Ishikawa (cell line): ENCODE results near the gene SOX5.

Source experiments
- CEBPB ChIP-seq: IDR thresholded peaks from 2 replicates; pipeline ENCODE4 v1.6.1; 2012
- CREB1 ChIP-seq: IDR thresholded peaks from 2 replicates; pipeline ENCODE4 v1.6.1; 2012; ENCODE audit warnings: low read depth
- EGR1 ChIP-seq: IDR thresholded peaks from 2 replicates; pipeline ENCODE4 v1.6.1; 2012
- EP300 ChIP-seq: IDR thresholded peaks from 2 replicates; pipeline ENCODE4 v1.6.1; 2012; ENCODE audit warnings: borderline replicate concordance
- FOXM1 ChIP-seq: IDR thresholded peaks from 2 replicates; pipeline ENCODE4 v1.6.1; 2012; ENCODE audit warnings: low read depth, borderline replicate concordance
- MAX ChIP-seq: IDR thresholded peaks from 2 replicates; pipeline ENCODE4 v1.6.1; 2012
- NFIC ChIP-seq: IDR thresholded peaks from 2 replicates; pipeline ENCODE4 v1.6.1; 2012
- RAD21 ChIP-seq: IDR thresholded peaks from 2 replicates; pipeline ENCODE4 v1.6.1; 2012; ENCODE audit warnings: low read depth
- TAF1 ChIP-seq: IDR thresholded peaks from 2 replicates; pipeline ENCODE4 v1.6.1; 2012; ENCODE audit warnings: low read depth, mild to moderate bottlenecking
- TCF12 ChIP-seq: IDR thresholded peaks from 2 replicates; pipeline ENCODE4 v1.6.1; 2012; ENCODE audit warnings: low read depth
- TEAD4 ChIP-seq: IDR thresholded peaks from 2 replicates; pipeline ENCODE4 v1.6.1; 2012
- USF1 ChIP-seq: IDR thresholded peaks from 2 replicates; pipeline ENCODE4 v1.6.1; 2012
- YY1 ChIP-seq: IDR thresholded peaks from 2 replicates; pipeline ENCODE4 v1.6.1; 2012; ENCODE audit warnings: low read depth
- ZBTB7A ChIP-seq: IDR thresholded peaks from 2 replicates; pipeline ENCODE4 v1.6.1; 2012; ENCODE audit warnings: low read depth
- TF ChIP-seq, protein P1 (sequence below): IDR thresholded peaks from 2 replicates; pipeline ENCODE4 v1.6.1; 2012; ENCODE audit warnings: low read depth, mild to moderate bottlenecking

The SOX5 gene

GRCh38 chr12:23534196-23534595 lies 415.3 kb downstream of the SOX5 start:
- no peak for TF ChIP-seq MAX
- TF ChIP-seq CREB1, result no peak
- TF ChIP-seq YY1, result no peak
- TF ChIP-seq EGR1, result no peak
- no peak for TF ChIP-seq TAF1
- no peak for TF ChIP-seq TCF12
- TF ChIP-seq FOXM1, result no peak
- TF ChIP-seq USF1, result no peak
- no peak for TF ChIP-seq EP300
- TF ChIP-seq NFIC, result no peak
- TF ChIP-seq ZBTB7A, result no peak

DNA sequence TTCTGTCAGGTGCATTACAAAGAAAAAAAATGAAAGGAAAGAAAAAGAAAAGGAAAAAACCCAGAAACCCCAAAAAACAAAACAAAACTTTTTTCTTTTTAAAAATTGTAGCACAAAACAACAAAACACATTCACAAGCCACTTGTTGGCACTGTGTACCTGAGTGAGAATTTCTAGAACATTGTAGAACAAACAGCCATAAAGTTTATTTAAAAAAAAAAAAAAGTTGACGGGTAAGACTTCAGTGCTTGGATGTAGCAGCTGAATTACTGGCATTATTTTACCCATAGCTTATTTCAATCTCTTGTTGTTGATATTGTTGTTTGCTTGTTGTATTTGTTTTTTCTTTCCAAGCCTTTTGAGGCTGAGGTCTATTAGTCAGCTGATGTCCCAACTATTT lies 415.8 kb downstream of the SOX5 start:
- TF ChIP-seq ZBTB7A (no peak), TAF1 (no peak), TEAD4 (no peak), CREB1 (no peak), EGR1 (no peak), MAX (no peak), RAD21 (no peak), EP300 (no peak), CEBPB (no peak), YY1 (no peak), TCF12 (no peak), USF1 (no peak), NFIC (no peak), FOXM1 (no peak)
- TF ChIP-seq, protein P1, sequence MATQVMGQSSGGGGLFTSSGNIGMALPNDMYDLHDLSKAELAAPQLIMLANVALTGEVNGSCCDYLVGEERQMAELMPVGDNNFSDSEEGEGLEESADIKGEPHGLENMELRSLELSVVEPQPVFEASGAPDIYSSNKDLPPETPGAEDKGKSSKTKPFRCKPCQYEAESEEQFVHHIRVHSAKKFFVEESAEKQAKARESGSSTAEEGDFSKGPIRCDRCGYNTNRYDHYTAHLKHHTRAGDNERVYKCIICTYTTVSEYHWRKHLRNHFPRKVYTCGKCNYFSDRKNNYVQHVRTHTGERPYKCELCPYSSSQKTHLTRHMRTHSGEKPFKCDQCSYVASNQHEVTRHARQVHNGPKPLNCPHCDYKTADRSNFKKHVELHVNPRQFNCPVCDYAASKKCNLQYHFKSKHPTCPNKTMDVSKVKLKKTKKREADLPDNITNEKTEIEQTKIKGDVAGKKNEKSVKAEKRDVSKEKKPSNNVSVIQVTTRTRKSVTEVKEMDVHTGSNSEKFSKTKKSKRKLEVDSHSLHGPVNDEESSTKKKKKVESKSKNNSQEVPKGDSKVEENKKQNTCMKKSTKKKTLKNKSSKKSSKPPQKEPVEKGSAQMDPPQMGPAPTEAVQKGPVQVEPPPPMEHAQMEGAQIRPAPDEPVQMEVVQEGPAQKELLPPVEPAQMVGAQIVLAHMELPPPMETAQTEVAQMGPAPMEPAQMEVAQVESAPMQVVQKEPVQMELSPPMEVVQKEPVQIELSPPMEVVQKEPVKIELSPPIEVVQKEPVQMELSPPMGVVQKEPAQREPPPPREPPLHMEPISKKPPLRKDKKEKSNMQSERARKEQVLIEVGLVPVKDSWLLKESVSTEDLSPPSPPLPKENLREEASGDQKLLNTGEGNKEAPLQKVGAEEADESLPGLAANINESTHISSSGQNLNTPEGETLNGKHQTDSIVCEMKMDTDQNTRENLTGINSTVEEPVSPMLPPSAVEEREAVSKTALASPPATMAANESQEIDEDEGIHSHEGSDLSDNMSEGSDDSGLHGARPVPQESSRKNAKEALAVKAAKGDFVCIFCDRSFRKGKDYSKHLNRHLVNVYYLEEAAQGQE, result no peak

- TF ChIP-seq TCF12 (no peak), ZBTB7A (no peak), RAD21 (no peak), CEBPB (no peak), YY1 (no peak), NFIC (no peak), TAF1 (no peak), EP300 (no peak), USF1 (no peak)
- TF ChIP-seq, protein P1, result no peak
Observed at GRCh38 chr12:23533265-23533664, 416.2 kb downstream of the SOX5 start.

- TF ChIP-seq EGR1, result no peak
- TF ChIP-seq RAD21, result no peak
Observed at GRCh38 chr12:23528316-23528715, 421.2 kb downstream of the SOX5 start.

GRCh38 chr12:23525450-23526072 lies 423.9 kb downstream of the SOX5 start:
- TF ChIP-seq, protein P1, result no peak
- TF ChIP-seq TAF1 (no peak), CEBPB (no peak), ZBTB7A (no peak), YY1 (no peak), NFIC (no peak), RAD21 (no peak), USF1 (no peak), EGR1 (no peak), TEAD4 (no peak), MAX (no peak), FOXM1 (no peak)
